Right lung (tissue), 5 donors: ENCODE data around the gene IL37. TPM values are rescaled to one million over a fixed set of nuclear protein-coding genes. Genes with fewer than 3 reads are reported as not detected.
A peak's percentile ranks its signal among the peaks of the same experiment; 100 is the strongest.
"Not testable (repeated sequence)": the region's sequence is repeated elsewhere in the genome, so short reads cannot be mapped to it uniquely, and the experiment has no call there.

Experiments used
- DNase-seq, 2 donors: peaks; one replicate each; pipeline ENCODE4 v3.0.0-alpha.2; 2013
- polyA plus RNA-seq, 5 donors: library from polyadenylated mRNA; unstranded; fragments of 120-200 nt; gene quantifications; one replicate each; pipeline versions ENCODE4 v1.2.1 to v1.2.3, GENCODE V29; 2013; ENCODE audit warnings: inconsistent platforms in 1 of 5, low replicate concordance in 1 of 5; ENCODE audit not compliant: insufficient read length in 5 of 5, insufficient read depth in 1 of 5

The IL37 gene
- polyA plus RNA-seq, 5 donors = 0.18 to 0.65 (median 0.27) TPM

DNA sequence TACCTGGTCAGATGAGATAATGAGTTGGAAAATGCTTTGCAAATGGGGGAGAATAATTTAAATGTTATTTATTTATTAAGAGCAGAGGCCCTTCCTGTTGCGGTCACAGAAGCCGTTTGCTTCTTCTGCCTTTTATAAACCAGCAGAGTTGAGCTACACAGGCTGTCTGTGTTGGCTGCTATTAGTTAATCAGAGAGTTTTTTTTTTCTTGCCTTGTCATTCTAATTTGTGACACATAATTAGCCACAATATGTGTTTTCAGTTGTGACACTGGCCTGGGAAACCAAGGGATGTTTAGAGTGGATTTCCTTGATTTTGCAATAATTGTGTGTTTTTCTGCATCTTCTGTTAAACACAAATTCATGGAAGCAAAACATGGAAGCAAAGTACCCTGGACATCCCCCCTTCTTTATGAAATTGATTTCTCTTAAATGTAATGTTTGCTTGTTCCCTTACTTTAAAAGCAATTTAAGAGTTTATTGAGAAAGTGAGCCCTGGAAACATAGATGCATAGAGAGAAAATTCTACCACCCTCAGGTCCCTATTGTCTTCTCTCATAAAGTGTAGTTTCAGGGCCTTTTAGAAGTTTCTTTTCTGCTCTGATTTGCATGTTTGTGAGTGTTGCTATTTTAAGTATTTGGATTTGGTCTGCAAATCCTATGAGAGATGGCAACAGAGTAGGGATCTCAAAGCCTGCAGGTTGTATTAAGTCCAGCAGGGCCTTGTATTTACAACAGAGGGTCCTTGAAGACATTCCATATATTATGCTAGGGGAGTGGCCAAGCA lies 22.8 kb upstream of the IL37 start:
- DNase-seq = peak in 1 of 2 donors; percentile 45

DNA sequence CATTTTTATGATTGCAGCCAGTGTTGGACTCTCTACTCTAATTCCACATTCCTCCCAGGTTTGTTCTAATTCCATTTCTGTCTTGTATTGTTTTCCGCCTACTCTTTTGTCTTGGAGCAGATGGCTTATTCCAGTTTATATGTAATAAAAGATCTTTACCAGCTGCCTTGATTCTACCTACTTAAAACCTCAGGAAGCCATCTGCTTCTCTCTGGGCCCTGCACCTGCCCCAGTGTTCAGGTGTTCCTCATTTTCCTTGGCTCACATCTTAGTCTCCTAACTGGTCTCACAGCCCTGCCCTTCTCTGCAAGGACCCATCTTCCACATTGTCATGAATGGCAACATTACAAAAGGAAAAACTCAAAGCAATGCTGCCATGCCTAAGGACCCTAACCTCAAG lies 21.0 kb upstream of the IL37 start:
- DNase-seq = no peak

DNA sequence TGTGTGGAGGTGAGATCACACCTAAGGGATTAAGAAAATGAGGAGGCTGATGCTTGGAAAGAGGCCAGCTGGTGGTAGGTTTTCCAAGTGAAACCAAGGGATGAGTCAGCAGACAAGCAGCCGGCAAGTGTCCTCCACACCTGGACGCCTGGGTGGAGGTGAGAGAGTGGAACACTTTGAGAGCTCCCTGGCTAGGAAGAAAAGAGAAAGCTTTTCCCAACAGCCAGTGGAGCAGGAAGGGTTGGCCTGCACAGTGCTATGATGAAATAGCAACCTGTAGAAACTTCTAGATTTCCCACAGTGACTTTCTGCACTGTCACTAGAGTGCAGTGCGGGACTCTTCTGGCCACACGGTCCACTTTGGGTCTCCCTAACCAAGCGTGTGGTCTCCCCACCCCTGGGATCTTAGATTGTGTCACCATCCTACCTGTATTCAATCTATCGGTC lies 19.6 kb upstream of the IL37 start:
- DNase-seq = no peak

DNA sequence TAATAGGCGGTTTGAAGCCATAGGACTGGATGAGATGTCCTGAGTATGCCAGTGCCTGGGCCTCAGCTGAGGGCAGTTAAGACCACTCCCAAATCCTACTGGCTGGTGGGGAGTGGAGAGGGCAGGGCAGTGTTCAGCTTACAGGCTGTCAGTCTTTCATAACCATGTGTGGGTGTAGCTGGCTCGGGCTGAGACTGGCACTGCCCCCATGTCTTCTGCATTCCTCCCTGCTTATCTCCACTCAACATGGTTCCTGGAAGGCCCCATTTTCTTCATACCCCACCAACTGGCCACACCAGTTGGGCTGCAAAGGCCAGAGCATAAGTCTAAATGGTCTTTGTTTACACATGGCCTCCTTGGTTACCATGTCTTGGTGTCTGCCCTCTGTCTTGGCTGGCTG lies 17.2 kb upstream of the IL37 start:
- DNase-seq = no peak

DNA sequence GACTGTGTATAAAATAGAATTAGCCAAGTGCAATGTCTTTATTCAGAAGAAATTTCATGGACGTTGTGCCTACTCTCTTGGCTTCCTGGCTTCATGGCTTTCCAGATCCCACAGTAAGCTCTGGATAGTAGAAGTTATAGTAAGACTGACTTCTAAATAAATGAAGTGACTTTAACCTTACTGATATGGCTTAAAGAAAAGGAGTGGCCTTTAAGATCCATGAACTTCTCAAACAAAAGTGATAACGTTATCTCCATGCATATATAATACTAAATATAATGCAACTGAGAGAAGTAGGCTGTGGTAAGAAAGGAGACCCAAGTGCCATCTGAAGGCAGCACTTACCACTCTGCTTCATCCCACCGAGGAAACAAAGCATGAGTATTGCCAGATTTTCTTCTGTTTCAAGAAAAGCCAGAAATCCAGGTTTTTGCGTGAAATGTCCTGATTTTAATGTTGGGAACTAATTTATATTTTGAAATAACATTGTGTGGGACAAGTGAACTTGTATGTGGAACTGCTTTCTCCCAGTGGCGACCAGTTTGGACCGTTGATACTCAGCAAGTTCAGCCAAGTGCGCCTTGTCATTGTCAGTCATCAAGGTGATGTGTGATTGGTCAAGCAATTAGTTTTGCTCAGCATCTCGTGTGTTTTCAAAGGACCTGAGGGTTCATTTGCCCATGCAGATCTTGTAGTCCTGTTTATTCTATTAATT lies 13.9 kb upstream of the IL37 start:
- no peak for DNase-seq

DNA sequence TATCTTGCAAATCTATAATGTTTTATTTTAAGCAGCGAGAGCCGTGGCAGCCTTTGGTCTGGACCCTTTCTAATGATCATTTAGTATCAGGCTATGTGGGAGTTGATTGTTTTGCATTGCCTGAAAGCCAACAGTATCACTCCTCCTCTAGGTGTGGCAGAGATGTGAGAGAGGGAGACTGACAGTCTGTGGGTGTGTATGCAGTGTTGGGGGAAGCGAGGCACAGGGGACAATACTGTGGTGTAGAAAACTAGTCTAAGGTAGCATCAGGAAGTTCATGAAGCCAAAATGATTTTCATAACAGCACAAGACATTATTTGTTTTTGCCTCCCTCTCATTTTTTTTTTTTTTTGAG lies 13.4 kb upstream of the IL37 start:
- DNase-seq = no peak

DNA sequence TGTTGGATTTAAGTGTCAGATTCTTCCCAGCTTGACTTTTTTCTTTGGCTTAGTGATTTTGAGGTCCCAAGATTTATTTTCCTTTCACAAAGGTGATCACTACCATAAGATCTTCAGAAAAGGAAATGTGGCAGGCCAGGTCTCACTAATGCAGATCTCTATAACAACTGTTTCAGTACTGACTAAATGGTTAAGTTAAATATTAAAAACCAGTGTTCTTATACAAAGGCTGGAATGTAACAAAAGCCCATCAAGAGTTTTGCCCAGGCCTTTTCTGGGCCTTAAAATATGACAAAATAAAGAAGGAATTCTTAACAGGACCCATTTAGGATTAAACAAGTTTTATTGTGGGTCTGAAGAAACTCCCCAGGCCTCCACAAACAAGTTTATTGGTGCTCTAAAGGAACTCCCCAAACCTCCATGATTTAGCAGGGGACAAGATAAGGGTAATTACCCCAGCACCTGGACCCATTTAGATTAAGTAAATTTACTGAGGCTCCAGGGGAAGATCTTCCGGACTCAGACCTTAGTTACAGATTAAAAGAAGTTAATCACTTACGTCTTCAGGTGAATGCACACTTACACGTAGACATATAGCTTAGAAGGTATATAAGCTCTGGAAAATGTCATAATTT lies 9.4 kb upstream of the IL37 start:
- not testable (repeated sequence) for DNase-seq

DNA sequence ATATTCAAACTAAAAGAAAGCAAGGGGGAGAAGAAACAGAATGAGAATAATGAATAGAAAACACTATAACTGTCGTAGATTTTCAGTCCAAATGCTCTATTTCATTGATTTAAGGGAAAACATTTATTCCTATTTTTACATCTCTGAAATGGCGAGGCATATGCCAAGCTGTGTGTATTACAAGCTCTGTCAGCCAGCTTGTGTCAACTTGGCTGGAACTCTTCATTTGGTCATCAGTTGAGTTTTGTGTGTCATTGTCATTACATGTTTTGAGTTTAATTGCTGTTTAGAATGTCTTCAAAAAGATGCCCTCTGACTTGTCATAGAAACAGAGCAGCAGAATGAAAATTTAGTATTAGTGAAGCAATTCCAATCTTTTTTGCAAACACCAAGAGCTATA lies 8.1 kb upstream of the IL37 start:
- DNase-seq = no peak

DNA sequence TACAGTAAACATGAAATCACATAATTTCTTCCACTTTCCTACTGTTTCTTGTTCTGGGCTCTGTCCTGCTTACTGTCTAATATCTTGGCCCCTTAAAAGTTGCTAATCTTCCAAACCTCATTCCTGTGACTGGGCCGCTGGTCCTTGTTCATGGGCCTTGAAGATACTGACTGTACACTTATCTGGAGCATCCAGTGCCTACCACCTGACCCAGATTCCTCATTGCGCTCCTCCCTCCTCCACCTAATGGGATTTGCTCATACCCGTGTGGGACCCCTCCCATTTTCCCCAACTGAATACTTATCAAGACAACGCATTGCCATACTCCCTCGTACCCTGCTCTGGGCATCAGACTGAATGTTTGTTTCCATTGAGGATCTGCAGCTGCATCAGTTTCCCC lies 6.1 kb upstream of the IL37 start:
- DNase-seq = no peak

DNA sequence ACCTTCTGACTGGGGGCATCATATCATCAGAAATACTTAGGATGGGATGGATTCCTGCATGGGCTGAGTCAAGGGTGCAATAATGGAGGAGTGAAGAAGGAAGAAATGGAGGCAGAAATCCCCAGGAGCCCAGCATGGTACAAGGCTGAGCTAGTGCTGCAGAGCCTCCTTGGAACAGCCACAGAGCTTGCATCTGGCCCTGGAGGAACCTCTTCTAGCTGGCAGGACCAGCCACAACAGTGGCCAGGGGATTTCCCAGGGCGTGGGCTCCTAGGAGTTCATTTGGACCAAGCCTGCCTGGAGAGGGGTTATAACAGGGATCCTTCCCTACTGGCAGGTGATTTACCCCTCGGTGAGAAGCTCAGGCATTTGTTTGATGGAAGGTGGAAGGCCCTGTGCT lies 4.7 kb upstream of the IL37 start:
- no peak for DNase-seq

DNA sequence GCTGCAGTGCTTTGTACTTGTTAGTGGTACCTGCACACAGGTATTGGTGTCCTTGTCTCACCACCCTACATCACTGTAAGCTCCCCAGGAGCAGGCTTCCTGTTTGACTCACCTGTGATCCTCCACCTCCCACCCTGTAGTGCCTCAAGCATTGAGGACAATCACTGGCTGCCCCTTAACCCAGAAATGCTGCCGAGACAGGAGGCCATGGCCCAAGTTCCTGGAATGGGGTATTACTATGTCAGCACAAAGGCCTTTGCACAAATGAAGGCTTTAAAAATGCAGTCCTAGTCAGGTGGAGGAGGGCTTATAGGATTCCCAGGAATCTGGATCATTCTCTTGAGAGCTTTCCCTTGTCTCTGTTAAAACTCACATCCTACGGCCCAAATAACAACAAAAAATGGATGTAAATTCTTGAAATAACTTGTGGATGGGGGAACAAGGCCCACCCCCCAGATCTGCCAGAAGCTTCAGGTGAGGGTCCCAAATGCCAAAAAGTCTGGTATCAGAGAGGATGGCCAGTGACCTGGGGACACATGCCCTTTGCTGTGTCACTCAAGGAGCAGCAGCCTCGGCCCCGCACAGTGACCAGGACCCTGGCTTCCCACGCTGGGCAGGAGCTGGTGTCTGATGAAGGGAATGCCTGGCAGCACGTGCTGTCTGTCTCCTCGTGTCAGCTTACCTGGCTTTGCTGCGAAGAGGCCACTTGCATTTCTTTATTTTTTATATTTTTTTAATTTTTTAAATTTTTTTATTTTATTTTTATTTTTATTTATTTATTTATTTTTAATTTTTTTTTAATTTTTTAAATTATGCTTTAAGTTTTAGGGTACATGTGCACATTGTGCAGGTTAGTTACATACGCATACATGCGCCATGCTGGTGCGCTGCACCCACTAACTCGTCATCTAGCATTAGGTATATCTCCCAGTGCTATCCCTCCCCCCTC lies 3.7 kb upstream of the IL37 start:
- no peak for DNase-seq

DNA sequence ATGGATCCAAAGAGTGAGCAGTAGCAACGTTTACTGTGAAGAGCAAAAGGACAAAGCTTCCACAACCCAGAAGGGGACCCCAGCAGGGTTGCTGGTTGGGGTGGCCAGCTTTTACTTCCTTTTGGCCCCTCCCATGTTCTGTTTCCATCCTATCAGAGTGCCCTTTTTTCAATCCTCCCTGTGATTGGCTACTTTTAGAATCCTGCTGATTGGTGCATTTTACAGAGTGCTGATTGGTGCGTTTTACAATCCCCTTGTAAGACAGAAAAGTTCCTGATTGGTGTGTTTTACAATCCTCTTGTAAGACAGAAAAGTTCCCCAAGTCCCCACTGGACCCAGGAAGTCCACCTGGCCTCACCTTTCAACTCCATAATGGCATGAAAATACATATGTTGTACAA lies 2.4 kb upstream of the IL37 start:
- DNase-seq = not testable (repeated sequence)

DNA sequence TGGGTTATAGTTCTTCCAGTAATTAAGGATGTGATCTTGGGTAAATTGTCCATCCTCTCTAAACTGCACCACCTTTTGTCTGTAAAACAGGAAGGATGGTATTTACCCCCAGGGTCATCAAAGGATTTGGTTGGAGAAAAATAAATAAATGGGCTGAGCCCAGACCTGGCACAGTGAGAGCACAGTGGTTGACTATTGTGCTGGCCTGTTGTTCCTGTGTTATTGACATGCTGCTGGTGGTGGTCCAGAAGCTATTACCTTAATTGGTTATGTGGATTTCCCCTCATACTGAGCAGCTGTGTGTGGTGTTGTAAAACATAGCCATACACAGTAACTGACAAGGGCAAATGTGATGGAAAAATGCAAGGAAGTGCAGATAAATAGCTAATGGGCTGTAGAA lies 746 bp upstream of the IL37 start:
- no peak for DNase-seq

DNA sequence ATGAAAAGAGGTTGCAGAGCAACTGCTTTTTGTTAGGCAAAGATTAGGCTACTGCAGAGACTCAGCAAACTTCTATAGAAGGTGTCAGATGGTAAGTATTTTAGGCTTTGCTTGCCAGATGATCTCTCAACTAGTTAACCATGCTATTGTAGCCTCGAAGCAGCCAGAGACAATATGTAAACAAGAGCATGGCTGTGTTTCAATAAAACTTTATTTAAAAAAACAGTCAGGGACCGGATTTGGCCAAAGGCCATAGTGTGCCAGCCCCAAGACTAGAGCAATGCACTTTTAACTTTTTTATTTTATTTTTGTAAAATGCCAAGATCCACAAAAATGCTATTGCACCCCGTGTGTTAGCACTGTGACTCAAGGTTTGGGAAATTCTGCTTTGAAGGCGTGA lies 1.4 kb downstream of the IL37 start:
- DNase-seq = no peak

DNA sequence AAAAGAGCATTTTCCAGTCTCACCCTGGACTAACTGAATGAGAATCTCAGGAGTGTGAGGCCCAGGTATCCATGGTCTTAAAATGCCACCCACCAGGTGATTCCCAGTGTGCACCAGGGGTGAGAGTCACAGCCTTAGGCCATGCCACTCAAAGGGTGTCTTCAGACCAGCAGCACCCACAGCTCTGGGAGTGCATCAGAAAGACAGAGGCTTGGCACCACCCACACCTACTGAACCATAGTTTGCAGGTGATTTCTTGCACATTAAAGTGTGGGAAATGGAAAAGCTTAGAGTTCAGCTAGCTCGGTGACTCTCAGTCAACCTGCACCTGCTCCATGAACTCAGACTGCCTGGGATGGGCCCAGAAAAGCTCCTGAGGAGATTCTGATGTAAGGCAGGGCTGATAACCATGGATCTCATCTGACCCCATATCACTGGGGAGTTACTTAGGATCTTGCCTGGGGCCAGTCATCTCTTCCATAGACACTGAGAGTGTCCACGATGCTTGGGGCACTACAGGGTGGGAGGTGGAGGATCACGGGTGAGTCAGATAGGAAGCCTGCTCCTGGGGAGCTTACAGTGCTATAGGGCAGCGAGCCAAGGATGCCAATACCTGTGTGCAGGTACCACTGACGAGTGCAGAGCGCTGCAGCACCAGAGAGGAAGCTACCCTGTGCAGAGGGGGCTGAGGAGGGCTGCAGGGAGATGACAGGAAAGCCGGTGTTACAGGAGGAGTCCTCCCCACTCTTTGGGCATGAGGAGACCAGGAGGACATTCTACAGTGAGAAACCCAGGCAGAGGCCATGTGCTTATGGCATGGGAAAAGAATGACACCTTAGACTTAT lies 4.6 kb downstream of the IL37 start:
- no peak for DNase-seq

DNA sequence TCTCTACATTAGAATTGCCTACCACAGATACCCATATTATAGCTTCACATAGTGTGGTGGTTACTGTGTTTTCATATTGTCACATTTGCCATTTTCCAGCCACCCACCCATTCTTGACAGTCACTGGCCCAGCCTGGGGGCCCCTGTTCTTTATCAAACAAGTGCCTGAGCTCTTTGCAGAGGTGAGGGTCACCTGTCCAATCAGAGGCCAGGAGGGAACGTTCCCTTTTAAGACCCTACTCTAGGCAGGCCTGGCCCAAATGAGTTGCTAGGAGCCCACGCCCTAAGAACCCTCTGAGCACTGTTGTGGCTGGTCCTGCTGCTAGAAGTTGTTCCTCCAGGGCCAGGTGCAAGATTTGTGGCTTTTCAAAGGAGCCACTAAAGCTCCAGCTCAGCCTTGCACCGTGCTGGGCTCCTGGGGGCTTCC lies 5.2 kb downstream of the IL37 start:
- no peak for DNase-seq

DNA sequence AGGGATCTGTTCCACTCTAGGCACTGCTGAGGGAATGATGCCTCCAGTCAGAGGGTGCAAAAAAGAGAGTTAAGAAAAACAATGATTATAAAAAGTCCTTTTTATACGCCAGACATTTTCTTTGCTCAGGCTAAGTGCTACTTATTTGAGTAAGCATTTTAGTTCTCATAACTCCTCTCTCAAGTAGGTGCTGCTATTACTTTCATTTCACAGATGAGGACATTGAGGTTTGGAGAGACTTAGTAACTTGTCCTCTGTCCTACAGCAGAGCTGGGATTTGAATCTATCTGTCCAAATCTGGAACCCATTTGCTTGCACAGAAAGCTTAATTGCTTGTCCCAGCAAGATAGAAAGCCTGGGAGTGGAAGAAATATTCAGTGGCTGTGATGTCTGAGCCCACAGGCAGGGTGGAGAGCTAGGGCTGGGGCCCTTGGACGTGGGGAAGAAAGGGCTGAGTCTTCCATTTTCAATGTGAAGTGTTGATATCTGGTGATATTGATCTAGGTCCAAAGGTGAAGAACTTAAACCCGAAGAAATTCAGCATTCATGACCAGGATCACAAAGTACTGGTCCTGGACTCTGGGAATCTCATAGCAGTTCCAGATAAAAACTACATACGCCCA lies 5.8 kb downstream of the IL37 start:
- no peak for DNase-seq

DNA sequence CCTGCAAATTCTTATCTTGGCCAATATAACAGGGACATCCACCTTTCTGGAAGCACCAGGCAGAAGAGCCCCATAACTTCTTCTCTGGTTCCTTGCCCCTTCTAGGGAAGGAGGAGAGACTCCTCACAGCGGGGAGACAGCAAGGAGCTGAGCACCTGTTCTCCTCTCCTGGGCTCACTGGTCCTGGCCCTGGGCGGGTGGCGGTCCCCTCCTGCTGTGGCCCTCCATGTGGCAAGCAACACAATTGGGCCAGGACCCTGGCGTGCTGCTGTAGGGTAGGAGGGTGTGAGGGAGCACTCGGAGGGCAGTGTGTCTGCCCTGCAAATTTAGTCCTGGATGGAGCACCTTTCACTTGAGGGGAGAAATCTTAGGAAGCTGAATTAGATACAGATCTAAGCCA lies 6.9 kb downstream of the IL37 start:
- DNase-seq = no peak

DNA sequence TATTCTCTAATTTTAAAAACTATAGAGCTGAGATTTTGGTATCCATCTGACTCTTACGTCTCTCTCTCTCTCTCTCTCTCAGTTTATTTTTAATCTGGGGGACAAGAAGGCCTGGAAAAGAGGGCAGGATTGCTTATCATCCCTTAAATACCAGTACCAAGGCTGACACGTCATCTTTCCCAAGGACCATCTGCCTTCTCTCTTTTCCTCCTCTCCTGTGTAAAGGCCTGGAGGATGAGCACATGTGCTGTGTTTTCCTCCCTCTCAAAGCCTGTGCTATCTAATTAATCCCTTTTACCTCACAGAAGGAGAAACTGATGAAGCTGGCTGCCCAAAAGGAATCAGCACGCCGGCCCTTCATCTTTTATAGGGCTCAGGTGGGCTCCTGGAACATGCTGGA lies 7.3 kb downstream of the IL37 start:
- DNase-seq = no peak

DNA sequence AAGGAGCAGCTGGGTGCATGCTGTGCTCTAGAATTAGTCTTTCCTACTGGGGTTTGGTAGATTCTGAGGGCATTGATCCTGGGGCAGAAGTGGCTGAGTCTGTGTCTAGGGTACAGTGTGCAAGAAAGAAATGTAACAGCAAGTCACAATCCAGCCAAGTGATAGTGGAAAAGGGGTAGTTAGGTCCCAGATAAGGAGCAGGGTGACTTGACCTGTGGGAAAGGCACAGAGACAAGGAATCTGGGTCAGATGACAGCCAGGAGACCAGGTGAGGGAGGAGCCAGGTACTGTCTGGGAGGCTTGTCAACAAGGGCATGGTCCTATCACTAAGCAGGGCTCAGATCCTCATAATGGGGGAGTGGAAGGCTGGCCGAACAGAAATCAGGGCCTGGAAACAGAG lies 8.1 kb downstream of the IL37 start:
- no peak for DNase-seq
